ENCODE measurements around the gene MGAT5. TPM values are rescaled to one million over a fixed set of nuclear protein-coding genes. Genes with fewer than 3 reads are reported as not detected.

MGAT5 gene
- total RNA-seq, 4 donors from 2014 or later, result 10.3 to 53.2 (median 27.0) TPM

GRCh38 chr2:134398300-134398699, 144.4 kb downstream of the MGAT5 start:
- no peaks in the 10 kb centered on the region for H3K4me1 ChIP-seq
- no peak overlapping the region for H3K27ac ChIP-seq
- no peak for DNase-seq
- H3K27me3 ChIP-seq, result no peaks in the 10 kb centered on the region
- H3K36me3 ChIP-seq, result no peaks in the 10 kb centered on the region
- no peaks in the 10 kb centered on the region for H3K9me3 ChIP-seq
- no peak overlapping the region for H3K4me3 ChIP-seq
- no peak for TF ChIP-seq POLR2A (IDR thresholded peaks at IDR 0.05)
- no peak for TF ChIP-seq CTCF (IDR thresholded peaks at IDR 0.05)
- intact Hi-C loops (cut with DNase I; ENCODE audit: low total_unique reads), result no loop called here

- Histone ChIP-seq H3K36me3 (no peaks in the 10 kb centered on the region), H3K27ac (no peak overlapping the region), H3K4me1 (no peaks in the 10 kb centered on the region), H3K27me3 (no peaks in the 10 kb centered on the region), H3K4me3 (no peak overlapping the region), H3K9me3 (no peaks in the 10 kb centered on the region)
- intact Hi-C loops (cut with DNase I; ENCODE audit: low total_unique reads), result no loop called here
- TF ChIP-seq CTCF (IDR thresholded peaks at IDR 0.05) (no peak), POLR2A (IDR thresholded peaks at IDR 0.05) (no peak)
- no peak for DNase-seq
Observed at GRCh38 chr2:134399096-134399495, 145.2 kb downstream of the MGAT5 start.

- H3K27ac ChIP-seq, result peak overlapping the region; percentile 10 to 79
- intact Hi-C loops (cut with DNase I; ENCODE audit: low total_unique reads), result no loop called here
Observed at GRCh38 chr2:134401081-134401497, 147.2 kb downstream of the MGAT5 start.

GRCh38 chr2:134401789-134402188, 147.9 kb downstream of the MGAT5 start:
- intact Hi-C loops (cut with DNase I; ENCODE audit: low total_unique reads), result no loop called here
- peak overlapping the region; percentile 10 to 79 for H3K27ac ChIP-seq

More at GRCh38 chr2:134401081-134401497, 147.2 kb downstream of the MGAT5 start:
- H3K27me3 ChIP-seq, result no peaks in the 10 kb centered on the region
- peak; percentile 28 to 33 for DNase-seq
- no peaks in the 10 kb centered on the region for H3K36me3 ChIP-seq
- no peak for TF ChIP-seq CTCF (IDR thresholded peaks at IDR 0.05)
- no peak for TF ChIP-seq POLR2A (IDR thresholded peaks at IDR 0.05)
- H3K4me3 ChIP-seq, result no peak overlapping the region
- no peaks in the 10 kb centered on the region for H3K4me1 ChIP-seq
- no peaks in the 10 kb centered on the region for H3K9me3 ChIP-seq

GRCh38 chr2:134402410-134402809, 148.5 kb downstream of the MGAT5 start:
- peak; percentile 30 to 33 for DNase-seq
- H3K4me1 ChIP-seq, result no peaks in the 10 kb centered on the region
- no peaks in the 10 kb centered on the region for H3K36me3 ChIP-seq
- H3K4me3 ChIP-seq, result no peak overlapping the region
- H3K27me3 ChIP-seq, result no peaks in the 10 kb centered on the region
- no peaks in the 10 kb centered on the region for H3K9me3 ChIP-seq
- peak overlapping the region; percentile 10 to 79 for H3K27ac ChIP-seq
- no peak for TF ChIP-seq POLR2A (IDR thresholded peaks at IDR 0.05)
- TF ChIP-seq CTCF (IDR thresholded peaks at IDR 0.05), result no peak
- intact Hi-C loops (cut with DNase I; ENCODE audit: low total_unique reads), result no loop called here

More at GRCh38 chr2:134401789-134402188, 147.9 kb downstream of the MGAT5 start:
- Histone ChIP-seq H3K27me3 (no peaks in the 10 kb centered on the region), H3K4me1 (no peaks in the 10 kb centered on the region), H3K9me3 (no peaks in the 10 kb centered on the region), H3K4me3 (no peak overlapping the region), H3K36me3 (no peaks in the 10 kb centered on the region)
- no peak for DNase-seq
- TF ChIP-seq CTCF (IDR thresholded peaks at IDR 0.05), result no peak
- TF ChIP-seq POLR2A (IDR thresholded peaks at IDR 0.05), result no peak

All from uterus (tissue), 4 donors.